GM23338 (cell line): Measurements from ENCODE around the gene CHMP4B.

Experiments
- ETS1 ChIP-seq: IDR thresholded peaks from 2 replicates; pipeline ENCODE4 v1.6.1; 2016; ENCODE audit warnings: antibody characterized with exemption
- EZH2 ChIP-seq: fragments of 200-600 bp; sonication (generic); IDR thresholded peaks from one replicate; pipeline ENCODE4 v1.8.0; 2017; ENCODE audit warnings: antibody characterized with exemption, mild to moderate bottlenecking, low read depth; ENCODE audit not compliant: unreplicated experiment
- EZH2phosphoT487 ChIP-seq: fragments of 200-600 bp; sonication (generic); IDR thresholded peaks from one replicate; pipeline ENCODE4 v1.8.1; 2018; ENCODE audit warnings: antibody characterized with exemption; ENCODE audit not compliant: unreplicated experiment
- NANOG ChIP-seq: IDR thresholded peaks from 2 replicates; pipeline ENCODE4 v1.6.1; 2016; ENCODE audit warnings: antibody characterized with exemption, borderline replicate concordance
- POLR2AphosphoS5 ChIP-seq: IDR thresholded peaks from 2 replicates; pipeline ENCODE4 v1.6.1; 2016; ENCODE audit warnings: antibody characterized with exemption, low read depth
- REST ChIP-seq: IDR thresholded peaks from one replicate; pipeline ENCODE4 v1.6.1; 2018; ENCODE audit warnings: antibody characterized with exemption; ENCODE audit not compliant: unreplicated experiment
- TF ChIP-seq, protein P1 (sequence below), 2 experiments: fragments of 200-600 bp in 1 of 2; sonication (generic) in 1 of 2; conservative IDR thresholded peaks; 2 replicates each; pipeline versions ENCODE4 v1.5.1 to v1.6.1; 2016 to 2017; ENCODE audit warnings: antibody characterized with exemption in 2 of 2, low read depth in 2 of 2, mild to moderate bottlenecking in 2 of 2, moderate library complexity in 1 of 2

DNA sequence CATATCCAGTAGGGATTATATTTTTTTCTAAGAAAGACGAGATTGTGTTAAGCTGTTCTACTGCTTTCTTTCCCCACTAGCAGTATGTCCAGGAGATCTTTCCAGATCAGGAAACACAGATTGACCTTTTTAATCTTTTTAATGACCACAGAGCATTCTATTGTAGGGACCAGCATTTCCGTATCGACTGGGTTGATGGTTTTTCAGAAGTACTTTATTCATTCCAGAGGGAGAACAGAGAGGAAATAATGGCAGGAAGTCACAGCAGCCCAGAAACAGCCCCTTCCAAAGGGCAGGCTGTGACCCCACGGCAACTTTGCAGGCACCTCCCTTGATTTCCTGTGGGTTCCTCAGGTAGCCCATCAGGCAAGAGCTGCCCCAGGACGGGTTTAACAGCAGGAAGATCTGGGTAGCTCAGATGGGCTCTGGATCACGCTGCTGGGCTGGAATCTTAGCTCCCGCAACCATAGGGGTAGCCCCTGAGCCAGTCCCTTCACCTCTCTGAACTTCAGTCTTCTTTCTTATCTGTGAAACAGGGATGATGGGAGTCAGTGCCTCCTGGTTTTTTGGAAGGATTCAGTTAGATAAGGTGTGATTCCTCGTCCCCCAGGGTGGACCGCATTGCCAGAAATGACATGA is 23.8 kb upstream of the CHMP4B start:
- TF ChIP-seq, protein P1, sequence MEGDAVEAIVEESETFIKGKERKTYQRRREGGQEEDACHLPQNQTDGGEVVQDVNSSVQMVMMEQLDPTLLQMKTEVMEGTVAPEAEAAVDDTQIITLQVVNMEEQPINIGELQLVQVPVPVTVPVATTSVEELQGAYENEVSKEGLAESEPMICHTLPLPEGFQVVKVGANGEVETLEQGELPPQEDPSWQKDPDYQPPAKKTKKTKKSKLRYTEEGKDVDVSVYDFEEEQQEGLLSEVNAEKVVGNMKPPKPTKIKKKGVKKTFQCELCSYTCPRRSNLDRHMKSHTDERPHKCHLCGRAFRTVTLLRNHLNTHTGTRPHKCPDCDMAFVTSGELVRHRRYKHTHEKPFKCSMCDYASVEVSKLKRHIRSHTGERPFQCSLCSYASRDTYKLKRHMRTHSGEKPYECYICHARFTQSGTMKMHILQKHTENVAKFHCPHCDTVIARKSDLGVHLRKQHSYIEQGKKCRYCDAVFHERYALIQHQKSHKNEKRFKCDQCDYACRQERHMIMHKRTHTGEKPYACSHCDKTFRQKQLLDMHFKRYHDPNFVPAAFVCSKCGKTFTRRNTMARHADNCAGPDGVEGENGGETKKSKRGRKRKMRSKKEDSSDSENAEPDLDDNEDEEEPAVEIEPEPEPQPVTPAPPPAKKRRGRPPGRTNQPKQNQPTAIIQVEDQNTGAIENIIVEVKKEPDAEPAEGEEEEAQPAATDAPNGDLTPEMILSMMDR (conservative IDR thresholded peaks at IDR 0.05; ENCODE audit: low read depth in 2 of 2) = no peak
- TF ChIP-seq EZH2phosphoT487 = no peak
- no peak for TF ChIP-seq POLR2AphosphoS5
- TF ChIP-seq EZH2 = no peak
- TF ChIP-seq NANOG = no peak
- no peak for TF ChIP-seq ETS1
- no peak for TF ChIP-seq REST
